Smooth muscle cell (in vitro differentiated cells): Measurements from ENCODE around the gene DCAF6. TPM values are rescaled to one million over a fixed set of nuclear protein-coding genes. Genes with fewer than 3 reads are reported as not detected.

Experiments
- DNase-seq: peaks from one replicate; lab custom pipeline; 2025; ENCODE audit not compliant: unreplicated experiment; lab: John Stamatoyannopoulos, UW
- H2AFZ ChIP-seq: fragments of 200-600 bp; sonication (generic); 2 replicates; pipeline ENCODE4 v1.6.0; 2016; ENCODE audit warnings: antibody characterized with exemption, low read depth, mild to moderate bottlenecking
- H3F3A ChIP-seq: fragments of 200-600 bp; sonication (generic); 2 replicates; pipeline ENCODE4 v1.6.0; 2017; ENCODE audit warnings: antibody characterized with exemption, low read depth
- H3K27ac ChIP-seq: fragments of 200-600 bp; sonication (generic); 2 replicates; pipeline ENCODE4 v1.5.1; 2016; ENCODE audit warnings: low read depth, mild to moderate bottlenecking
- H3K27me3 ChIP-seq: fragments of 200-600 bp; sonication (generic); 2 replicates; pipeline ENCODE4 v1.6.1; 2016; ENCODE audit warnings: low read depth, mild to moderate bottlenecking
- H3K36me3 ChIP-seq: fragments of 200-600 bp; sonication (generic); 2 replicates; pipeline ENCODE4 v1.5.1; 2016; ENCODE audit warnings: low read depth
- H3K4me1 ChIP-seq: fragments of 200-600 bp; sonication (generic); 2 replicates; pipeline ENCODE4 v1.5.1; 2016; ENCODE audit warnings: low read depth
- H3K4me2 ChIP-seq: fragments of 200-600 bp; sonication (generic); 2 replicates; pipeline ENCODE4 v1.6.0; 2016; ENCODE audit warnings: mild to moderate bottlenecking
- H3K4me3 ChIP-seq: fragments of 200-600 bp; sonication (generic); 2 replicates; pipeline ENCODE4 v1.5.1; 2016; ENCODE audit warnings: mild to moderate bottlenecking
- H3K79me2 ChIP-seq: fragments of 200-600 bp; sonication (generic); 2 replicates; pipeline ENCODE4 v1.6.0; 2016; ENCODE audit warnings: low read depth, mild to moderate bottlenecking
- H3K9ac ChIP-seq: fragments of 200-600 bp; sonication (generic); 2 replicates; pipeline ENCODE4 v1.6.0; 2016; ENCODE audit warnings: low read depth
- H3K9me3 ChIP-seq: fragments of 200-600 bp; sonication (generic); replicated peaks from 2 replicates; pipeline ENCODE4 v1.5.1; 2016; ENCODE audit warnings: low read depth
- H4K20me1 ChIP-seq: fragments of 200-600 bp; sonication (generic); 2 replicates; pipeline ENCODE4 v1.6.0; 2016; ENCODE audit warnings: low read depth
- WGBS: methylation state at CpG from one replicate; pipeline ENCODE4 v1.1.7; 2016; ENCODE audit warnings: low lambda C conversion rate; 5-methylcytosine and 5-hydroxymethylcytosine counted together
- polyA plus RNA-seq: library from polyadenylated mRNA; unstranded; fragments of >200 nt; fragmentation: Nextera tagmentation; extraction: Ambion mirVana; gene quantifications from 2 replicates; pipeline ENCODE4 v1.2.1, GENCODE V29; 2016
- total RNA-seq: library from RNA; depleted of rRNA; stranded (reverse); fragments of >200 nt; gene quantifications from 2 replicates; pipeline ENCODE4 v1.2.3, GENCODE V29; 2014
- TF ChIP-seq, protein P1 (sequence below): fragments of 200-600 bp; sonication (generic); IDR thresholded peaks from 2 replicates; pipeline ENCODE4 v1.5.1; 2017; ENCODE audit warnings: borderline replicate concordance, mild to moderate bottlenecking, antibody characterized with exemption; ENCODE audit not compliant: insufficient read depth, poor library complexity, severe bottlenecking

DCAF6 gene
- total and polyA plus RNA-seq, 2 experiments from 2014 or later, result 27.4 to 34.9 TPM

DNA sequence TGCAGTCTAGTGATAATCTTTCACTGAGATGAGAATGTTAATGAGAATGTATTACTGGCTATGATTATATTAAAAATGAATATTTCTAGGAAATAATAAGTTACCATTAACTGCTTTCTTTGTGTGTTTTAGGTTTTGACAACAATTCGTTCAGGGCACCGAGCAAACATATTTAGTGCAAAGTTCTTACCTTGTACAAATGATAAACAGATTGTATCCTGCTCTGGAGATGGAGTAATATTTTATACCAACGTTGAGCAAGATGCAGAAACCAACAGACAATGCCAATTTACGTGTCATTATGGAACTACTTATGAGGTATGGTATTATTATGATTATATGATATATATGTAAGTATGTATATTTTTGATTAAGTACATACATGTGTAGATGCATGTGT is 38.2 kb downstream of the DCAF6 start:
- H3K9me3 ChIP-seq, result no peaks in the 10 kb centered on the region
- no peak overlapping the region for H3K4me3 ChIP-seq
- no peaks in the 10 kb centered on the region for H3K27me3 ChIP-seq
- H3K27ac ChIP-seq, result no peak overlapping the region
- DNase-seq, result no peak
- H4K20me1 ChIP-seq, result peaks cover 10% of the 10 kb centered on the region
- no peak overlapping the region for H3K9ac ChIP-seq
- no peaks in the 10 kb centered on the region for H3K4me1 ChIP-seq
- H3K36me3 ChIP-seq, result peaks cover 8% of the 10 kb centered on the region
- WGBS, result 98% methylated on average over 4 of the region's 4 CpGs
- no peak overlapping the region for H2AFZ ChIP-seq
- no peaks in the 10 kb centered on the region for H3F3A ChIP-seq
- TF ChIP-seq, protein P1, sequence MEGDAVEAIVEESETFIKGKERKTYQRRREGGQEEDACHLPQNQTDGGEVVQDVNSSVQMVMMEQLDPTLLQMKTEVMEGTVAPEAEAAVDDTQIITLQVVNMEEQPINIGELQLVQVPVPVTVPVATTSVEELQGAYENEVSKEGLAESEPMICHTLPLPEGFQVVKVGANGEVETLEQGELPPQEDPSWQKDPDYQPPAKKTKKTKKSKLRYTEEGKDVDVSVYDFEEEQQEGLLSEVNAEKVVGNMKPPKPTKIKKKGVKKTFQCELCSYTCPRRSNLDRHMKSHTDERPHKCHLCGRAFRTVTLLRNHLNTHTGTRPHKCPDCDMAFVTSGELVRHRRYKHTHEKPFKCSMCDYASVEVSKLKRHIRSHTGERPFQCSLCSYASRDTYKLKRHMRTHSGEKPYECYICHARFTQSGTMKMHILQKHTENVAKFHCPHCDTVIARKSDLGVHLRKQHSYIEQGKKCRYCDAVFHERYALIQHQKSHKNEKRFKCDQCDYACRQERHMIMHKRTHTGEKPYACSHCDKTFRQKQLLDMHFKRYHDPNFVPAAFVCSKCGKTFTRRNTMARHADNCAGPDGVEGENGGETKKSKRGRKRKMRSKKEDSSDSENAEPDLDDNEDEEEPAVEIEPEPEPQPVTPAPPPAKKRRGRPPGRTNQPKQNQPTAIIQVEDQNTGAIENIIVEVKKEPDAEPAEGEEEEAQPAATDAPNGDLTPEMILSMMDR, result no peak
- peaks cover 12% of the 10 kb centered on the region for H3K79me2 ChIP-seq
- no peak overlapping the region for H3K4me2 ChIP-seq

GRCh38 chr1:167977245-167977644 is 40.8 kb downstream of the DCAF6 start:
- Histone ChIP-seq H4K20me1 (peaks cover 10% of the 10 kb centered on the region), H3K27me3 (no peaks in the 10 kb centered on the region), H3K4me2 (no peak overlapping the region), H3K9ac (no peak overlapping the region), H3K4me1 (no peaks in the 10 kb centered on the region), H3K27ac (no peak overlapping the region), H3K4me3 (no peak overlapping the region), H3F3A (no peaks in the 10 kb centered on the region), H2AFZ (no peak overlapping the region), H3K79me2 (peaks cover 29% of the 10 kb centered on the region), H3K36me3 (peaks cover 8% of the 10 kb centered on the region), H3K9me3 (no peaks in the 10 kb centered on the region)
- 95% methylated on average over 1 of the region's 1 CpG for WGBS
- TF ChIP-seq, protein P1, result no peak
- no peak for DNase-seq

GRCh38 chr1:167981933-167982332 is 45.5 kb downstream of the DCAF6 start:
- no peaks in the 10 kb centered on the region for H3K27me3 ChIP-seq
- no peaks in the 10 kb centered on the region for H4K20me1 ChIP-seq
- H3F3A ChIP-seq, result no peaks in the 10 kb centered on the region
- H3K9ac ChIP-seq, result no peak overlapping the region
- TF ChIP-seq, protein P1, result no peak
- H3K9me3 ChIP-seq, result no peaks in the 10 kb centered on the region
- H3K27ac ChIP-seq, result no peak overlapping the region
- DNase-seq, result no peak
- 97% methylated on average over 9 of the region's 9 CpGs for WGBS
- H3K4me1 ChIP-seq, result no peaks in the 10 kb centered on the region
- H3K4me2 ChIP-seq, result no peak overlapping the region
- H3K36me3 ChIP-seq, result peaks cover 4% of the 10 kb centered on the region
- peaks cover 52% of the 10 kb centered on the region for H3K79me2 ChIP-seq
- H3K4me3 ChIP-seq, result no peak overlapping the region
- no peak overlapping the region for H2AFZ ChIP-seq

DNA sequence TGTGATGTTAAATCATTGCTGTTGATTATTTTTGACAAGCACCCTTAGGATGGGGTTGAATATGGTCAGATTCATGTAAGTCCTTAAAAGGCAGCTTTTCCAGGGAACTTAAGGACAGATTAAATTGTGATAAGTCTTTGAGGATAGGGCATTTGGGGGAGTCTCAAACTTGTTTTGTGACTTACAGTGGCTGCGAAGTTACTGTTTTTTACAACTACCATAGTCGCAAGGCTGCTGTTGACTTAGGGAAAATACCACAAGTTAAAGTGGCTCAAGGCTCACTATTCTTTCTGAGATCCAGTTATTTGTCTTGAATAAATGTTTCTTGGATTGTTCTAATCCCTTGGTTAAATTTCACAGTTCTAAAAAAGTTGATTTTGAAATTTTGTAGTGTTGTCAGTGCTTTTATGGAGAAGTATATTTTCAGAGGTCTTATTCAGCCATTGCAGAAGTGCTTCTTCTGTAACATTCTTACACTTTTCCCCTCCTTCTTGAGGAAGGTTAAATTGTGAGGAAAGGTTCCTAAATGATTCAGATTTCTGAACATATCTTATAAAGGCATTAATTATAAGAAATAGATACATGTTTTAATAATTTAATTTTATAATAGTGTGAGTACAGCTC is 47.4 kb downstream of the DCAF6 start:
- Histone ChIP-seq H3K4me2 (no peak overlapping the region), H3K9me3 (no peaks in the 10 kb centered on the region), H3K36me3 (no peaks in the 10 kb centered on the region), H3K27ac (no peak overlapping the region), H3K4me1 (no peaks in the 10 kb centered on the region), H3K9ac (no peak overlapping the region), H2AFZ (no peak overlapping the region), H3K79me2 (peaks cover 44% of the 10 kb centered on the region), H3K4me3 (no peak overlapping the region), H4K20me1 (no peaks in the 10 kb centered on the region), H3K27me3 (no peaks in the 10 kb centered on the region), H3F3A (no peaks in the 10 kb centered on the region)
- WGBS, result 85% methylated on average over 2 of the region's 2 CpGs
- TF ChIP-seq, protein P1, result no peak
- DNase-seq, result no peak
